Thoracic aorta (tissue), 2 donors: ENCODE measurements around the gene SMTNL2. TPM values are rescaled to one million over a fixed set of nuclear protein-coding genes. Genes with fewer than 3 reads are reported as not detected.

Experiments used
- ATAC-seq: fragments of 150-250 bp; one replicate; pipeline ENCODE4 v1.8.0; 2017; ENCODE audit warnings: low read depth; ENCODE audit not compliant: insufficient number of reproducible peaks, low FRiP score
- DNase-seq: peaks from one replicate; pipeline ENCODE4 v3.0.0-alpha.2; 2020; ENCODE audit warnings: low spot score
- H3K27ac ChIP-seq, 2 donors: fragments of 200-600 bp; sonication (generic); 1 replicate in 1 of 2; 2 replicates in 1 of 2; pipeline ENCODE4 v1.5.1; 2016; ENCODE audit warnings: mild to moderate bottlenecking in 2 of 2, moderate library complexity in 2 of 2
- H3K27me3 ChIP-seq: fragments of 200-600 bp; sonication (generic); replicated peaks from 2 replicates; pipeline ENCODE4 v1.6.0; 2016; ENCODE audit warnings: mild to moderate bottlenecking; ENCODE audit not compliant: insufficient read depth
- H3K36me3 ChIP-seq: fragments of 200-600 bp; sonication (generic); one replicate; pipeline ENCODE4 v1.5.1; 2016
- H3K4me1 ChIP-seq, 2 donors: fragments of 200-600 bp; sonication (generic); 1 replicate in 1 of 2; 2 replicates in 1 of 2; pipeline versions ENCODE4 v1.5.1 to v1.6.0; 2016; ENCODE audit warnings: low read depth in 2 of 2, mild to moderate bottlenecking in 1 of 2; ENCODE audit not compliant: control insufficient read depth in 1 of 2
- H3K4me3 ChIP-seq: fragments of 200-600 bp; sonication (generic); 2 replicates; pipeline ENCODE4 v1.5.1; 2016; ENCODE audit warnings: mild to moderate bottlenecking
- H3K9me3 ChIP-seq: fragments of 200-600 bp; sonication (generic); 2 replicates; pipeline ENCODE4 v1.5.1; 2016
- CTCF ChIP-seq: fragments of 200-600 bp; sonication (generic); IDR thresholded peaks from one replicate; pipeline ENCODE4 v1.5.1; 2019; ENCODE audit warnings: antibody characterized with exemption
- total RNA-seq, 2 donors: library from RNA; depleted of rRNA; stranded (reverse); fragments of >200 nt; gene quantifications; one replicate each; pipeline versions ENCODE4 v1.1.0 to v1.2.3, GENCODE V29; 2016

The SMTNL2 gene
- total RNA-seq, 2 donors from 2014 or later: 2.6 to 2.8 TPM

GRCh38 chr17:4582101-4582501 lies 2.2 kb upstream of the SMTNL2 start:
- no peak for DNase-seq

GRCh38 chr17:4582691-4583090 lies 1.6 kb upstream of the SMTNL2 start:
- TF ChIP-seq CTCF: no peak
- no peak for ATAC-seq

More at GRCh38 chr17:4582101-4582501, 2.2 kb upstream of the SMTNL2 start:
- no peak for TF ChIP-seq CTCF
- H3K27me3 ChIP-seq: no peaks in the 10 kb centered on the region
- H3K4me1 ChIP-seq: peaks cover 5 to 13% of the 10 kb centered on the region in 2 donors
- H3K9me3 ChIP-seq: no peaks in the 10 kb centered on the region
- ATAC-seq: no peak
- H3K4me3 ChIP-seq: no peak overlapping the region
- no peak overlapping the region for H3K27ac ChIP-seq
- no peaks in the 10 kb centered on the region for H3K36me3 ChIP-seq

DNA sequence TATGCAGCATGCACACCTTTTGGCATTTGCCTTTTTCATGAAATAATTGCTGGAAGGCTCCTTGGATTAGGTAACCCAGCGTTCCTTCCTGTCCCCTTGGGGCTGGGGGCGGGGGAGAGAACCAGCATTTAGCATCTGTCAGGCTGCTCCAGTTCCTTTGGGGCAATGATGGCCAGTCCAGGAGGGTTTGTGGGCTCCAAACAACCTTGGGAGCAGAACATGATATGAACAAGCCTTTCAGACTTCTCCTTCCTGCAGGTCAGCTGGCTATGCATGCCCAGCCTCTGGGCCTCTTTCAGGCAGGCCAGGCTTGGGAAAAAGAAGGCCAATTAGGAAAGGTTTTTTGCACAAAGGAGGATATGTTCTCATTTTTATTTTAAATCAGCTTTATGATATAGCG lies 1.1 kb upstream of the SMTNL2 start:
- H3K4me3 ChIP-seq: no peak overlapping the region
- H3K27me3 ChIP-seq: no peaks in the 10 kb centered on the region

More at GRCh38 chr17:4582691-4583090, 1.6 kb upstream of the SMTNL2 start:
- no peak overlapping the region for H3K27ac ChIP-seq
- no peak overlapping the region for H3K4me3 ChIP-seq
- H3K4me1 ChIP-seq: peaks cover 5 to 13% of the 10 kb centered on the region in 2 donors
- no peaks in the 10 kb centered on the region for H3K9me3 ChIP-seq
- DNase-seq: no peak
- H3K36me3 ChIP-seq: no peaks in the 10 kb centered on the region
- H3K27me3 ChIP-seq: no peaks in the 10 kb centered on the region

DNA sequence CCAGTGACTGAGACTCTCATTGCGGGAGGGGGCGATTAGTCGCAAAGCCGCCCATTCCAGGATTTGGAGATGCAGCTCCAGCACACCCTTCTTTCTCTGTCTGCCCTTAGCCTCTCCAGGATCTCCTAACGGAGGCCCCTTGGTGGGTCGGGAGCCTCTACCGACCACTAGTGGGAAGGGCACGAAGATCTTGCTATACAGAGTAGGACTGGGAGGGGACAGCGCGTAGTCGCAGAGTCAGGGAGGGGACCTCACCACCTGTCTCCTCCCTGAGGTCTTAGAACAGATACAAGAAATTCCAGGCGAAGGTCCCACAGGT lies 588 bp upstream of the SMTNL2 start:
- peak overlapping the region; percentile 68 for H3K4me3 ChIP-seq
- H3K27me3 ChIP-seq: no peaks in the 10 kb centered on the region
- DNase-seq: no peak

More for the DNA sequence above, 1.1 kb upstream of the SMTNL2 start:
- Histone ChIP-seq H3K9me3 (no peaks in the 10 kb centered on the region), H3K36me3 (no peaks in the 10 kb centered on the region), H3K4me1 (peaks cover 5 to 13% of the 10 kb centered on the region in 2 donors), H3K27ac (no peak overlapping the region)
- no peak for ATAC-seq
- TF ChIP-seq CTCF: no peak
- no peak for DNase-seq

DNA sequence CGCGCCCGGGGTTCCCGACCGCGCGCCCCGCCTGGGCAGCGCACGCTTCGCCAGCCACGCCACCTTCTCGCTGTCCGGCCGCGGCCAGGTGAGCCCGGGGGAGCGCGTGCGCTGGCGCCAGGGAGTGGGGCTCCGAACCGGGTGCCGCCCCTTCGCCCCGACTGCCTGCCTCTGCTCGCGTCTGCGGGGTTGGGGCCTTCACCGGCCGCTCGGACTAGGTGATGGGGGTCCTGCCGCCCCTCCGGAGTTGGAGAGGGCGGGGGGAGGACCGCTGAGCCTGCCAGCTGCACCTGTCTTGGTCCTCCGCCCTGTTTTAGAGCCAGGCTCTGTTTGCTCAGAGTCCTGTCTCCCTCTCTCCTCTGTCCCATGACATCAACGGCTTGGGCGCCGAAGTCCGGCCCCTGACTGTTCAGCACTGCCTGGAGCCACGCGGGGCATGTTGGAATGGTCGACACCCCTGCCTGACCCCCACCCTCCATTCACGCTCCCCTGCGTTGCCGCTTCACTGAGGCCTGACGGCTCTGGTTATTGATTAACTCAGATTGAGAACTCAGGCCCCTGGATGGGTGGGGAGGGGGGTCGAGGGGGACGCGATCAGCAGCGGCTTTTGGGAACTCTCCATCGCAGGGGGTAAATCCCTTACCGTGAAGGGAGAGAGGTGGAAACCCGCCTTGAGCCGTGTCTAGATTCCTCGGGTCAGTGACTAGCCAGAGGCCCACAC lies 748 bp downstream of the SMTNL2 start:
- no peak for ATAC-seq

More for the DNA sequence above, 588 bp upstream of the SMTNL2 start:
- Histone ChIP-seq H3K4me1 (peaks cover 5 to 13% of the 10 kb centered on the region in 2 donors), H3K9me3 (no peaks in the 10 kb centered on the region), H3K36me3 (no peaks in the 10 kb centered on the region), H3K27ac (no peak overlapping the region)
- ATAC-seq: no peak
- peak; percentile 18 for TF ChIP-seq CTCF

More for the DNA sequence above, 748 bp downstream of the SMTNL2 start:
- Histone ChIP-seq H3K36me3 (no peaks in the 10 kb centered on the region), H3K9me3 (no peaks in the 10 kb centered on the region), H3K4me1 (peaks cover 5 to 13% of the 10 kb centered on the region in 2 donors), H3K27ac (no peak overlapping the region), H3K4me3 (no peak overlapping the region), H3K27me3 (no peaks in the 10 kb centered on the region)
- no peak for TF ChIP-seq CTCF
- no peak for DNase-seq
